Stomach (tissue), 4 donors: ENCODE results near the gene PALD1.
"Not testable (repeated sequence)": the region's sequence is repeated elsewhere in the genome, so short reads cannot be mapped to it uniquely, and the experiment has no call there.

Source experiments
- CTCF ChIP-seq, 7 experiments: fragments of 450-650 bp in 4 of 7; fragments of 200-600 bp in 3 of 7; sonication (generic) in 3 of 7; IDR thresholded peaks; one replicate each; pipeline ENCODE4 v1.5.1; 2016 to 2019; ENCODE audit warnings: antibody characterized with exemption in 7 of 7, control low read depth in 2 of 7, mild to moderate bottlenecking in 1 of 7
- EP300 ChIP-seq: sonication (generic); formaldehyde crosslinking; IDR thresholded peaks from one replicate; pipeline ENCODE4 v1.6.1; 2017; ENCODE audit warnings: antibody characterized with exemption
- POLR2A ChIP-seq, 4 donors: fragments of 450-650 bp; IDR thresholded peaks; one replicate each; pipeline ENCODE4 v1.6.1; 2016; ENCODE audit warnings: antibody characterized with exemption in 4 of 4, control low read depth in 2 of 4, mild to moderate bottlenecking in 1 of 4, moderate library complexity in 1 of 4
- POLR2AphosphoS5 ChIP-seq, 3 donors: sonication (generic); formaldehyde crosslinking; IDR thresholded peaks; one replicate each; pipeline ENCODE4 v1.6.1; 2016; ENCODE audit warnings: antibody characterized with exemption in 3 of 3

- not testable (repeated sequence) for TF ChIP-seq CTCF (IDR thresholded peaks at IDR 0.05); POLR2A (IDR thresholded peaks at IDR 0.05); EP300; POLR2AphosphoS5 (IDR thresholded peaks at IDR 0.05)
These were observed 135.8 kb downstream of the PALD1 start for GRCh38 chr10:70614364-70614763.
